ENCODE results near the gene AANAT.

The AANAT gene

GRCh38 chr17:76458580-76459490 is 8.6 kb upstream of the AANAT start:
- TF ChIP-seq, protein P1, sequence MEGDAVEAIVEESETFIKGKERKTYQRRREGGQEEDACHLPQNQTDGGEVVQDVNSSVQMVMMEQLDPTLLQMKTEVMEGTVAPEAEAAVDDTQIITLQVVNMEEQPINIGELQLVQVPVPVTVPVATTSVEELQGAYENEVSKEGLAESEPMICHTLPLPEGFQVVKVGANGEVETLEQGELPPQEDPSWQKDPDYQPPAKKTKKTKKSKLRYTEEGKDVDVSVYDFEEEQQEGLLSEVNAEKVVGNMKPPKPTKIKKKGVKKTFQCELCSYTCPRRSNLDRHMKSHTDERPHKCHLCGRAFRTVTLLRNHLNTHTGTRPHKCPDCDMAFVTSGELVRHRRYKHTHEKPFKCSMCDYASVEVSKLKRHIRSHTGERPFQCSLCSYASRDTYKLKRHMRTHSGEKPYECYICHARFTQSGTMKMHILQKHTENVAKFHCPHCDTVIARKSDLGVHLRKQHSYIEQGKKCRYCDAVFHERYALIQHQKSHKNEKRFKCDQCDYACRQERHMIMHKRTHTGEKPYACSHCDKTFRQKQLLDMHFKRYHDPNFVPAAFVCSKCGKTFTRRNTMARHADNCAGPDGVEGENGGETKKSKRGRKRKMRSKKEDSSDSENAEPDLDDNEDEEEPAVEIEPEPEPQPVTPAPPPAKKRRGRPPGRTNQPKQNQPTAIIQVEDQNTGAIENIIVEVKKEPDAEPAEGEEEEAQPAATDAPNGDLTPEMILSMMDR (IDR thresholded peaks at IDR 0.05; ENCODE audit: insufficient read depth, low read depth, low read length, missing control alignments), result peak; percentile 67
- peak; percentile 71 for DNase-seq (ENCODE audit: low read depth)
- no peak overlapping the region for H3K4me3 ChIP-seq (ENCODE audit: low read length)

DNA sequence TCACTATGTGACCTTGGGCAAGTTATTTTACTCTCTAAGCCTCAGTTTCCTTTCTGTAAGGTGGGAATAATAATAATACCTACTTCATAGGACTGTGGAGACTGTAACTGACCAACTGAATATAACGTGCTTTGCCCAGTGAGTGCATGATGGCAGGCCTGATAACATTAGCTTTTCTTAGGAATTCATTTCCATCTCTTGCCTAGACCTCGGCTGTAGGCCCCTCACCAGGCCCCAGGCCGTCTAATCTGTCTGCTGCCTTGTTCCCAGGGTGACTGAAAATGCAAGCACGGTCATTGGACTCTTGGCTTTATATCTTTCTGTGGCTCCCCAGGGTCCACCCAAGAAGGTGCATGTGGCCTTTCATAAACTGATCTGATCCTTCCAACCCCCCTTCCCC is 7.7 kb upstream of the AANAT start:
- no peak for DNase-seq (ENCODE audit: low read depth)
- TF ChIP-seq, protein P1 (IDR thresholded peaks at IDR 0.05; ENCODE audit: insufficient read depth, low read depth, low read length, missing control alignments), result no peak

GRCh38 chr17:76461765-76462555 is 5.4 kb upstream of the AANAT start:
- DNase-seq (ENCODE audit: low read depth), result no peak
- no peak overlapping the region for H3K4me3 ChIP-seq (ENCODE audit: low read length)
- TF ChIP-seq, protein P1 (IDR thresholded peaks at IDR 0.05; ENCODE audit: insufficient read depth, low read depth, low read length, missing control alignments), result no peak

More for the DNA sequence above, 7.7 kb upstream of the AANAT start:
- H3K4me3 ChIP-seq (ENCODE audit: low read length), result no peak overlapping the region

- DNase-seq (ENCODE audit: low read depth), result no peak
- TF ChIP-seq, protein P1 (IDR thresholded peaks at IDR 0.05; ENCODE audit: insufficient read depth, low read depth, low read length, missing control alignments), result no peak
- H3K4me3 ChIP-seq (ENCODE audit: low read length), result no peak overlapping the region
Measured at GRCh38 chr17:76462556-76463290, 4.7 kb upstream of the AANAT start.

DNA sequence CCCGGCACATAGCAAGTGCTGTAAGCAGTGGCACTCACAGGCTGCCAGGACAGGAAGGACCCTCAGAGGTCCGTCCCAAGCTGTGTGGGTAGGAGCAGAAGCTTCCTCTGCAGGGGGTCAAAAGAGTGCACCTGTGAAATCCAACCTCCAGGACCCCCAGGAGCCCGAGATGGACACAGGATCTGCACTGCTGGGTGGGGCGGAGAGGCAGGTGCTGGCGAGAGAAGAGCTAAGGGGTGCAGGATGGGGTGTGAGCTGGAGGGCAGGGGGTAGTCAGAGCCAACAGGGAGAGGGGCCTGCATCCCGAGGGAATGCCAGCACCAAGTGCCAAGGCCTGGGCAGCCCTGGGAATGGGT is 650 bp upstream of the AANAT start:
- no peak for DNase-seq (ENCODE audit: low read depth)
- TF ChIP-seq, protein P1 (IDR thresholded peaks at IDR 0.05; ENCODE audit: insufficient read depth, low read depth, low read length, missing control alignments), result no peak
- H3K4me3 ChIP-seq (ENCODE audit: low read length), result no peak overlapping the region

- TF ChIP-seq, protein P1 (IDR thresholded peaks at IDR 0.05; ENCODE audit: insufficient read depth, low read depth, low read length, missing control alignments), result no peak
- no peak overlapping the region for H3K4me3 ChIP-seq (ENCODE audit: low read length)
- DNase-seq (ENCODE audit: low read depth), result no peak
Measured at GRCh38 chr17:76467809-76468633, 618 bp downstream of the AANAT start.

Measured in epithelial cell of esophagus (primary cell).